ENCODE measurements around the gene HEATR1.
"Not testable (repeated sequence)": the region's sequence is repeated elsewhere in the genome, so short reads cannot be mapped to it uniquely, and the experiment has no call there.

Gene HEATR1

GRCh38 chr1:236580404-236580803 is 23.9 kb downstream of the HEATR1 start:
- not testable (repeated sequence) for DNase-seq

DNA sequence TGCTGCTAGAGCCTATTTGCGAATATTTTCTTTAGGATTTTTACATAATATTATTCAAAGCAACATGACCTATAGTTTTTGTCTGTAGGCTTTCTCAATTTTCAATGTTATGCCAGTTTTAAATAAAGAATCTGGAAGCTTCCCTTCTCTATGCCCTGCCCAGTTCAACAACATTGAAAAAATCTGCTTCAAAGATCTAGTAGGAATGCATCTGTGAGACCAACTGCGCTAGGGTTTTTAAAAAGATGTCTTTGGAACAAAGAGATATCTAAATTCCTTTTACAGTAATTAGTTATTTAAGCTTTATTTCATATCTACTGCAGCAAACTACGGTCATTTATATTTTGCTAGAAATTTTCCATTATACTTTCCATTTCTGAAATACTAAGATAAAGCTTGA is 25.7 kb downstream of the HEATR1 start:
- no peak for DNase-seq

- not testable (repeated sequence) for DNase-seq
These were observed 27.3 kb downstream of the HEATR1 start for GRCh38 chr1:236577041-236577440.

GRCh38 chr1:236576004-236576403 is 28.3 kb downstream of the HEATR1 start:
- DNase-seq: no peak

- no peak for DNase-seq
These were observed 28.8 kb downstream of the HEATR1 start for GRCh38 chr1:236575523-236575922.

DNA sequence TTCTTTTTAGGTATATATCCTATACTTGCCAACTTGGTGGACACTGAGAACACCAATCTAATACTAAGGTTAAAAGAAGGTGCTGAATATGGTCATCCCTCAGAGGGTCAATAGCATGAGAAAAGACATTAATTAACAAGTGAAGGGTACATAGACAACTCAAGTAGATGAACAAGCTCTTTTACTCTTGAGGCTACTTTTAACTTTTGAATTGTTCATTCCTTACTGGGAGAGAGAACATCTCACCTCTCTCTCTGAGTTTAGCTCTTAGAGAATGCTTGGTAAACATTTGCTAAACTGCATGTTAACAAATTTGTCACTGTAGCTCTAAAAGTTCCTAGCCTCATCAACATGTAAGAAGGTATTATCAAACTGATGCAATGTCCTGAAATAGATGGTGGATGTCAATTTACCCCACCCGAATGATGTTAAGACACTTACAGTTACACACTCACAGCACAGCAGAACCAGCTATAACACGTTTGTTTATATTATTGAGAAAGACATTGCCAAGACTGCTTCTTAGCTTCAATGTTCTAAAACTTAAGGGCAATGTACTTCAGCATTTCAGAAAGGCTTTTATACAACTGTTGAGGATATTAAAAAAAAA is 35.9 kb downstream of the HEATR1 start:
- no peak for DNase-seq

- no peak for DNase-seq
These were observed 38.8 kb downstream of the HEATR1 start for GRCh38 chr1:236565530-236565929.

- DNase-seq: no peak
These were observed 42.3 kb downstream of the HEATR1 start for GRCh38 chr1:236561976-236562375.

GRCh38 chr1:236560213-236560771 is 44.0 kb downstream of the HEATR1 start:
- DNase-seq: no peak

- no peak for DNase-seq
These were observed 45.5 kb downstream of the HEATR1 start for GRCh38 chr1:236558846-236559245.

GRCh38 chr1:236558081-236558480 is 46.2 kb downstream of the HEATR1 start:
- DNase-seq: no peak

- no peak for DNase-seq
These were observed 47.7 kb downstream of the HEATR1 start for GRCh38 chr1:236556606-236557005.

DNA sequence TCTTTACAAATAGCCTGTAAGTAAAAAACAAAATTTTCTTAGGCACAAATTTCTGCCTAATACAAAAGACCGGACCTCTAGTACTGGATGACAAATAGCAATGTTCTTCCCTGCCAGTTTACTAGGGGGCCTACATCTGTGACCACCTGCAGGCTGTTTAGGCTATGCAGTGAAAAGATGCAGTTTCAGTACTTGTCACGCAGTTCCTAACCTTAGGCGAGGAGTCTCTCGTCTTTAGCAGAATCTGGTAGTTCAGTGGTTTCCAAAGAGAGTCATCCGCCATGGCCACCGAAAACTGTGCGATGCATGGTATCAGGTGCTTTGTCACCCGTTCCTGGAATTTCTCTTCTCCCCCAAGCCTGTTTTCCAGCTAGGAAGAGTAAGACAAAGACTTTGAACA is 50.9 kb downstream of the HEATR1 start:
- DNase-seq: no peak

DNA sequence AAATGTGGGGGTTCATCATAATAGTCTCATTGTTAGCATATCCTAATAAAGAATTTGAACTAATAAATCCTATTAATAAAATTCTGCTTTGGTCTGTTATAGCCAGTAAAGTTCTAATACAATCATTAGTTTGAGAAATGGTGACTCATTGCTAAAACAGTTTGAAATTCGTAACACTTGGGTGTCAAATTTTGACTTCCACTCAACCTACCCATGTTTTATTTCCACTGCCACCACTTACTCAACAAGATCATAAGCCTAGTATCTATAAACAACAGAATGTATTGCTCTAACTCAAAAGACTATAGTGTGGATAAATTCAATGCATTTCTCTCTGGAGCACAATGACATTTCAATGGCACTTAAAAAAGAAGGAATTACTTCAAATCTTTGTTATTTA is 51.4 kb downstream of the HEATR1 start:
- DNase-seq: no peak

DNA sequence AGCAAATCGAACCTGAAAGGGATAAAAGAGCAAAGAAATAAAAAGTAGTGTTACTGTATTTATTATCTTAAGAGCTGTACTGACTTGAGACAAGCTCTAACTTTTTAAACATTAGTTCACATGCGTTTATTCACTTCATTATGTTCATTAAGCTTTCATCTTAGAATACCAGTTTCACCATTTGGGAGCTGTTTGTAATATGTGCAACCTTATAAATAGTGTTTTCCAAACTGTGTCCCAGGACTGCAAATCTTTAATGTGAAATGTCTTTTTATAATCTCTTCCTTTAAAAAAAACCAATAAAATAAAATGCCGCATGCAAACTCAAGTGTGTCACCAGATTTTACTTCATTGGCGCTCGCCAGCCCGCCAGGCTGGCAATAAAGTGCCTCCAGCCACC is 52.2 kb downstream of the HEATR1 start:
- no peak for DNase-seq

DNA sequence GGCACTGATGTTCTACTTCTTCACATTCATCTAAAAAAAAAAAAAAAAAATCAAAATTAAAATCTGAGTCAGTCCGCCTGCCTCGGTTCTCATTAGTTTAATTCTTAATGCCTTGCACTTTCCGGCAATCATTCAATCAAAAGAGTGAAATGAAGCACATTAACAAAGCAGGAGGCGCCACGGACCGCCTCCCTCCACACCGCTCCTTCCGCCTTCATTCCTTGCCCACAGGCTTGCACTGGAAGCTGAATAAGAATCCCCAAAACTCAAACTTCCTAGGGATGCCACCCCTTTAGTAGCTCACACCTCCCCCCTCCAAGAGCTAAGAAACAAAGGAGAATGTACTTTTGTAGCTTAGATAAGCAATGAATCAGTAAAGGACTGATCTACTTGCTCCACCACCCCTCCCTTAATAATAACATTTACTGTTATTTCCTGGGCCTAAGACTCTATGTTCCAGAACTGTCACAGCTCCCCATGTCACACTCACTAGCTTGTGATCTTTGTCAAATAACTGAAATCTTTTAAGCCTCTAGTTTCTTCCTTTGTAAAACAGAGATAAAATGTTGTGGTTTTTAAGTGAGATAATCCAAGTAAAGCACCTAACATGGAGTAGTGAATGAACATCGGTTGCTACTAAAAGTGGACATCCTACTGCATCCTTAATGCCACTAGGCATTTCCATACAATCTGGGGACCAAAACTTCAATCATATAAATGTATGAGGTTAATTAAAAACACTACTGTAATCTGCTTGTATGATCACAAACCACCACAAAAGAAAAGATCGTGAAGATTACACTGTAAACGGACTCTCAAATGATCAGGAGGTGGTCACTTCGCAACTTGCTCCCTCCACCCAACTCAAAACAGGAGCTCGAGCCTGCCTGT is 53.1 kb downstream of the HEATR1 start:
- DNase-seq: no peak

DNA sequence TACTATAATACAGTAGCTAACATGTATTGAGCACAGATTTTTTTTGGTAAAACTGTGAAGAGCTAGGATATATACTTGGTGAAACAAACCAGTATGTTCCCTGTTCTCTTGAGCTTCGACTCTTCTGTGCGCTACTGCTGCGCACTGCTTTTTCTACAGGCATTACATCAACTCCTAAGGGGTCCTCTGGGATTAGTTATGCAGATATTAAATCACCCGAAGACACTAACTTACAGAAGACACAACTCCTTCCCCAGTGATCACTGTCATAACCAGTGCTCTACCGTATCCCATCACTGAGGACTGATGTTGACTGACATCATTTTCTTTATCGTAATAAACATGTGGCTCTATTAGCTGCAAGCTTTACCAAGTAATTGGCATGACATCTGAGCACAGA is 55.9 kb downstream of the HEATR1 start:
- no peak for DNase-seq

DNA sequence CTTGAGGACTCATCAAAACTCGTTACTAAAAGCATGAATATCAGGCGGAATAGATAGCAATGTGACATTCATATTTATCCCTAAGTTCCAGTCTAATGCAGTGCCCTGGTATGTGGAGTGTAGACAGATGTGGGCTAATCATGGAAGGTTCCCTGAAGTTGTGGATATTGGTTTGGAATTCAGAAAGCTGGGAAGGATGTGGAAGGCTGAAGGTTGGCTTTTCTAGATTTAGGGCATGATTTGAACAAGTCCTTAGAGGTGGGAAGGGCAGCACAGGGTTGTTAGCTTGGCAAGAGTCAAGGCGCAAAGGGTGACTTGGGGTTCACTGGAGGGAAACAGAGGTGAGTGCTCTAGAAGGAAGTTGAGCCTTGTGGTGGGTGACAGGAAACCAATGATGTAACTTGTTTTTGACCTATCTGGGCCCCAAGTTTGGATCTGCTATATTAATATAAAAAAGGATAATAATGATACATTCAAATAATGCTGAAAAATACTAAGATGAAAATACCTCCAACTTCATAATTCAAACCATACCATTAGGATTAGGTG is 58.6 kb downstream of the HEATR1 start:
- DNase-seq: no peak

- no peak for DNase-seq
These were observed 61.1 kb downstream of the HEATR1 start for GRCh38 chr1:236543065-236543669.

- DNase-seq: no peak
These were observed 62.6 kb downstream of the HEATR1 start for GRCh38 chr1:236541710-236542109.

GRCh38 chr1:236540813-236541465 is 63.4 kb downstream of the HEATR1 start:
- no peak for DNase-seq

- no peak for DNase-seq
These were observed 67.8 kb downstream of the HEATR1 start for GRCh38 chr1:236536540-236536939.

DNA sequence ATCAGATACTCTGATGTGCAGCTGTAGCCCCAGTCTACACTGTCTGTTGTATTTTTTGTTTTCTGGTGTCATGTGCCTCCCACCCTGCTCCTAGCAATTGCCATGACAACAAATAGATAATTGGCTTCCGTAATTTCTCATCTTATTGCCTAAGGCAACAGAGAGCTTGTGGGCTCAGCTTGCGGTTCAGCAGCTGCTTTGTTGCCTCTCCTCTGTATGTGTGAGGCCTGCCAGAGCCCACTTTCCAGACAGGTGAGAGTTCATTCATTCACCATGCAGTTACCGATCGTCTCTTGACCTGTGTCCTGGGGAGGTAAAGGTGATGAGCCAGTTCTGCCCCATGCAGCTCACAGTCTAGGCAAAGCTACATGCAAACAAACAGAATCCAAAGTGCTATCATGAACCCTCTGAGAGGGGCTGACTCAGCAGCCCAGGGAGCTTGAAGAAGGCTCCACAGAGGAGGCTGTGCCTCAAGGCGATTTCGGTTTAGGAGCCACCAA is 68.6 kb downstream of the HEATR1 start:
- no peak for DNase-seq
